H9 (cell line): ENCODE data around the gene KAT6B. TPM values are rescaled to one million over a fixed set of nuclear protein-coding genes. Genes with fewer than 3 reads are reported as not detected.

ENCODE experiments used
- DNase-seq: peaks from one replicate; pipeline ENCODE4 v3.0.0-alpha.2; 2017
- H2AFZ ChIP-seq: one replicate; pipeline ENCODE4 v1.6.1; 2013; ENCODE audit warnings: mild to moderate bottlenecking, low read length, control low read depth, moderate library complexity
- H2AK5ac ChIP-seq: 2 replicates; pipeline ENCODE4 v1.6.1; 2013; ENCODE audit warnings: low read length, control low read depth, mixed read lengths; ENCODE audit not compliant: insufficient read length
- H2BK120ac ChIP-seq: one replicate; pipeline ENCODE4 v1.6.1; 2013; ENCODE audit warnings: low read depth, mild to moderate bottlenecking, low read length, control low read depth, inconsistent platforms; ENCODE audit not compliant: poor library complexity, severe bottlenecking
- H2BK12ac ChIP-seq: 2 replicates; pipeline ENCODE4 v1.6.1; 2013; ENCODE audit warnings: low read length, control low read depth, mixed read lengths, low read depth; ENCODE audit not compliant: insufficient read length
- H2BK15ac ChIP-seq: 2 replicates; pipeline ENCODE4 v1.6.1; 2013; ENCODE audit warnings: low read depth, low read length, control low read depth
- H2BK20ac ChIP-seq: one replicate; pipeline ENCODE4 v1.6.1; 2013; ENCODE audit warnings: low read depth, mild to moderate bottlenecking, low read length, control low read depth, inconsistent platforms; ENCODE audit not compliant: poor library complexity, severe bottlenecking
- H2BK5ac ChIP-seq: 2 replicates; pipeline ENCODE4 v1.6.1; 2013; ENCODE audit warnings: low read length, control low read depth, mixed read lengths; ENCODE audit not compliant: insufficient read length
- H3K14ac ChIP-seq: 2 replicates; pipeline ENCODE4 v1.6.1; 2013; ENCODE audit warnings: low read length, control low read depth; ENCODE audit not compliant: insufficient read depth
- H3K18ac ChIP-seq: 2 replicates; pipeline ENCODE4 v1.6.1; 2013; ENCODE audit warnings: low read depth, mild to moderate bottlenecking, mixed read lengths, low read length, control low read depth; ENCODE audit not compliant: insufficient read length
- H3K23ac ChIP-seq: 2 replicates; pipeline ENCODE4 v1.6.1; 2013; ENCODE audit warnings: low read length, control low read depth, mixed read lengths, low read depth; ENCODE audit not compliant: insufficient read length
- H3K23me2 ChIP-seq: 2 replicates; pipeline ENCODE4 v1.6.1; 2013; ENCODE audit warnings: low read depth, mild to moderate bottlenecking, mixed read lengths, low read length, control low read depth; ENCODE audit not compliant: insufficient read length, poor library complexity, severe bottlenecking
- H3K27ac ChIP-seq: 2 replicates; pipeline ENCODE4 v1.5.1; 2013; ENCODE audit warnings: low read length, control low read depth, mixed read lengths, low read depth; ENCODE audit not compliant: insufficient read length
- H3K27me3 ChIP-seq: 2 replicates; pipeline ENCODE4 v1.6.1; 2013; ENCODE audit warnings: low read length, control low read depth, inconsistent platforms; ENCODE audit not compliant: insufficient read depth
- H3K4ac ChIP-seq: 2 replicates; pipeline ENCODE4 v1.6.1; 2013; ENCODE audit warnings: low read depth, mild to moderate bottlenecking, control low read depth, inconsistent platforms, low read length, moderate library complexity
- H3K4me1 ChIP-seq: 2 replicates; pipeline ENCODE4 v1.6.1; 2013; ENCODE audit warnings: low read length, control low read depth, inconsistent platforms; ENCODE audit not compliant: insufficient read depth
- H3K4me2 ChIP-seq: 2 replicates; pipeline ENCODE4 v1.6.1; 2013; ENCODE audit warnings: low read length, control low read depth, mixed read lengths; ENCODE audit not compliant: insufficient read length, insufficient read depth
- H3K56ac ChIP-seq: 2 replicates; pipeline ENCODE4 v1.6.1; 2013; ENCODE audit warnings: low read depth, mild to moderate bottlenecking, mixed read lengths, low read length, control low read depth; ENCODE audit not compliant: insufficient read length
- H3K79me1 ChIP-seq: 2 replicates; pipeline ENCODE4 v1.6.1; 2013; ENCODE audit warnings: low read depth, mild to moderate bottlenecking, moderate library complexity, low read length, control low read depth, inconsistent platforms; ENCODE audit not compliant: insufficient read depth, poor library complexity, severe bottlenecking
- H3K79me2 ChIP-seq: 2 replicates; pipeline ENCODE4 v1.6.1; 2013; ENCODE audit warnings: low read length, control low read depth, inconsistent platforms; ENCODE audit not compliant: insufficient read depth
- H3K9ac ChIP-seq: 2 replicates; pipeline ENCODE4 v1.6.1; 2013; ENCODE audit warnings: low read length, control low read depth, mixed read lengths; ENCODE audit not compliant: insufficient read length; ENCODE audit errors: extremely low read depth
- H3K9me3 ChIP-seq: one replicate; pipeline ENCODE4 v1.6.1; 2013; ENCODE audit warnings: low read depth, low read length, inconsistent platforms; ENCODE audit not compliant: control insufficient read depth
- H3T11ph ChIP-seq: one replicate; pipeline ENCODE4 v1.6.1; 2013; ENCODE audit warnings: mild to moderate bottlenecking, low read length, control low read depth, inconsistent platforms
- H4K20me1 ChIP-seq: one replicate; pipeline ENCODE4 v1.6.1; 2013; ENCODE audit not compliant: control insufficient read depth, insufficient read length, insufficient read depth
- H4K5ac ChIP-seq: 2 replicates; pipeline ENCODE4 v1.6.1; 2013; ENCODE audit warnings: low read depth, mild to moderate bottlenecking, mixed read lengths, low read length, control low read depth; ENCODE audit not compliant: insufficient read length
- H4K8ac ChIP-seq: replicated peaks from 2 replicates; pipeline ENCODE4 v1.6.1; 2013; ENCODE audit warnings: low read length, control low read depth, mixed read lengths, low read depth; ENCODE audit not compliant: insufficient read length
- H4K91ac ChIP-seq: 2 replicates; pipeline ENCODE4 v1.6.1; 2013; ENCODE audit warnings: low read depth, mild to moderate bottlenecking, moderate library complexity, mixed read lengths, low read length, control low read depth; ENCODE audit not compliant: insufficient read length
- H3K27ac Mint-ChIP-seq, 3 experiments: 2 replicates in 2 of 3; 3 replicates in 1 of 3; pipeline ENCODE4 v1.8.0; 2020 to 2021; ENCODE audit warnings: mixed read lengths in 3 of 3, mild to moderate bottlenecking in 1 of 3, moderate library complexity in 1 of 3
- H3K27me3 Mint-ChIP-seq: 2 replicates; pipeline ENCODE4 v1.8.0; 2021; ENCODE audit warnings: low read depth, mild to moderate bottlenecking, moderate library complexity, mixed read lengths
- H3K36me3 Mint-ChIP-seq, 3 experiments: 2 replicates in 2 of 3; 3 replicates in 1 of 3; pipeline ENCODE4 v1.8.0; 2020 to 2021; ENCODE audit warnings: low read depth in 3 of 3, mixed read lengths in 3 of 3; ENCODE audit not compliant: insufficient read depth in 1 of 3
- H3K4me1 Mint-ChIP-seq, 2 experiments: 2 replicates each; pipeline ENCODE4 v1.8.0; 2020; ENCODE audit warnings: mixed read lengths in 2 of 2
- H3K4me3 Mint-ChIP-seq, 2 experiments: 2 replicates in 1 of 2; 3 replicates in 1 of 2; pipeline ENCODE4 v1.8.0; 2020 to 2021; ENCODE audit warnings: mild to moderate bottlenecking in 2 of 2, mixed read lengths in 2 of 2, moderate library complexity in 1 of 2
- H3K9me3 Mint-ChIP-seq, 2 experiments: 2 replicates in 1 of 2; 3 replicates in 1 of 2; pipeline ENCODE4 v1.8.0; 2020; ENCODE audit warnings: mild to moderate bottlenecking in 2 of 2, mixed read lengths in 2 of 2, moderate library complexity in 1 of 2
- CTCF ChIP-seq: fragments of 200-600 bp; sonication (generic); conservative IDR thresholded peaks from 3 replicates; pipeline ENCODE4 v1.8.0; 2021; ENCODE audit warnings: antibody characterized with exemption, mild to moderate bottlenecking
- WGBS: extraction: QIAGEN DNeasy Blood & Tissue Kit; methylation state at CpG from one replicate; pipeline ENCODE4 v1.1.7; 2013; ENCODE audit warnings: missing lambda C conversion rate, low lambda C conversion rate, mixed read lengths; ENCODE audit not compliant: insufficient read length; ENCODE audit errors: extremely low coverage; 5-methylcytosine and 5-hydroxymethylcytosine counted together
- total RNA-seq: library from RNA; stranded (reverse); gene quantifications from 2 replicates; pipeline ENCODE4 v1.2.1, GENCODE V29; 2021

KAT6B gene
- total RNA-seq, 1 experiment from 2014 or later = 34.2 TPM

GRCh38 chr10:74944205-74944604 is 117.8 kb downstream of the KAT6B start:
- H4K8ac ChIP-seq = no peak overlapping the region
- no peak overlapping the region for H2BK20ac ChIP-seq
- H3K79me1 ChIP-seq = no peaks in the 10 kb centered on the region
- H2BK12ac ChIP-seq = no peak overlapping the region
- H3K27me3 Mint-ChIP-seq = no peaks in the 10 kb centered on the region
- no CpG with 5 or more reads among the region's 7 CpGs for WGBS
- no peaks in the 10 kb centered on the region for H3K79me2 ChIP-seq
- H3K36me3 Mint-ChIP-seq = no peaks in the 10 kb centered on the region
- no peak overlapping the region for H3K4me3 Mint-ChIP-seq
- no peak overlapping the region for H3T11ph ChIP-seq
- H3K27ac ChIP-seq = no peak overlapping the region
- no peak overlapping the region for H3K18ac ChIP-seq
- no peak overlapping the region for H3K14ac ChIP-seq
- no peak for DNase-seq
- no peak overlapping the region for H3K9ac ChIP-seq
- no peak overlapping the region for H4K91ac ChIP-seq
- peak overlapping the region in 2 of 3 experiments; percentile 3 to 35; a peak in 2 of 7 replicates for H3K27ac Mint-ChIP-seq
- no peak overlapping the region for H3K4ac ChIP-seq
- no peak overlapping the region for H2BK15ac ChIP-seq
- no peak overlapping the region for H4K5ac ChIP-seq
- no peak overlapping the region for H2BK120ac ChIP-seq
- TF ChIP-seq CTCF = no peak
- no peaks in the 10 kb centered on the region for H3K9me3 ChIP-seq
- no peaks in the 10 kb centered on the region for H3K27me3 ChIP-seq
- H3K4me1 ChIP-seq = no peaks in the 10 kb centered on the region
- H3K4me1 Mint-ChIP-seq = peaks cover 20 to 30% of the 10 kb centered on the region in 2 experiments
- no peak overlapping the region for H2AK5ac ChIP-seq
- no peak overlapping the region for H2BK5ac ChIP-seq
- H4K20me1 ChIP-seq = no peaks in the 10 kb centered on the region
- no peak overlapping the region for H3K4me2 ChIP-seq
- no peak overlapping the region for H3K23ac ChIP-seq
- no peak overlapping the region for H3K56ac ChIP-seq
- no peak overlapping the region for H2AFZ ChIP-seq
- no peaks in the 10 kb centered on the region for H3K9me3 Mint-ChIP-seq
- no peaks in the 10 kb centered on the region for H3K23me2 ChIP-seq
